ENCODE results near the gene ATP10A.

ATP10A gene

DNA sequence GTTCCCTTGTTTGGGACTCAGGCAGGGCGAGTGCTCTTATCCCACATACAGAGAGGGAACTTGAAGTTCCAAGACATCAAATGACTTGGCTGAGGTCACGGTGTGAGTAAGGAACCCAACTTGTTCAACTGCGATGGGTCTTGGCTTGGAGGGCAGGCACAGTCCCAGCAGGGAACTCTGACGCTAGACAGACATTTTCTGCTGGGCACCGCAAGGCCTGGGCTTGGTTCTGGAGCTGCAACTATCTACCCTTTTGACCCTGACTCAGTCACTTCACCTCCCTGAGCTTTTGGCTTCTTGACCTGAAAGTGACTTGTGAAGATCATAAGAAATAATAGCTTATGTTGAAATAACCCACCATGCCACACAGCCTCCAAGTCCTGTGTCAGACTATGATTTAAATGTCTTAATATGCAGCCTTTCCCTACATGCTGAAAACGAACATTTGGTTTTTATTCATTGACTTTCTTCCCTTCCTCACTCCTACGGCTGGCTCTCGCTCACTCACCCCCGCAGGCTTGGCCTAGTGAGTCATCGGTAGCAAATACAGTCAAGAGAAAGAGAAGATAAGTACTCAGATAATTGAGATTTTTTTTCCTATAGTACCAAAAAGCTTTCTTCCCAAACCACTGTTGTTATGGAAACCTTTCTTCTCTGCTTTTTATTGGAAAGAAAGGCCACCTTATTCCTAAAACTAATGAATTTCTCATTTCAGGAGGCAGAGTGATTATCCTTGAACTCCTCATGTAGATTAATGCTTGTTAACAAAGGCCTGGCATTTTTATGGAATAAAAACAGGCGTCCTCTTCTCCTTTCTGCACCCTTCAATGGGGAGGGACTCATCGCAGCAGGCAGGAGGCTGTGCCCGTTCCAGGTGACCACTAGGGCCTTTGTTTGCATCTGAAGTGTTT lies 178.4 kb downstream of the ATP10A start:
- Histone ChIP-seq H3K9ac (ENCODE audit: low read length) (no peak overlapping the region), H3K4me3 (ENCODE audit: low read depth in 1 of 2, low read length in 2 of 2) (no peak overlapping the region), H3K27me3 (ENCODE audit: control insufficient read depth in 1 of 2, insufficient read depth in 2 of 2, low read length in 2 of 2) (no peaks in the 10 kb centered on the region), H3K27ac (ENCODE audit: low read depth, low read length) (no peak overlapping the region), H3K9me3 (ENCODE audit: low read length) (no peaks in the 10 kb centered on the region), H3K36me3 (ENCODE audit: insufficient read depth, low read length) (peaks cover 10% of the 10 kb centered on the region), H3K4me1 (ENCODE audit: insufficient read depth, low read length) (peaks cover 30% of the 10 kb centered on the region)

DNA sequence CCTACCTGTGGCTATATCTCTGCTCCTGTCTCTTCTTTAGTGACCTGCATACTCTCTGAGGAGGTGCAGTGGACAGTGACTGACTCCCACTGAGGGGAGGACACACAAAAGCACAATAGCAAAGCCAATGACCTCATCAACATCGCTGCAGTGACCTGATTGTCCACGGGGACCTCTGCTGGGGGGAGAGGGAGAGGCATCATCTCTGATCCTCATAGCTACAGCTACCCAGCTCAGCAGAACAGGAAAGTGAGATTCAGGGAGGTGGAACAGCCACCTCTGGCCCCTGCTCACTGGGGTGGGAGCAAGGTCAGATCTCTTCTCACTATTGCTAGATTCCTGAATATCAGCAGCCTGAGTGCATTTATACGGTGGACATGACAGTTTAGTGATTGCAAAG lies 179.2 kb downstream of the ATP10A start:
- no peak overlapping the region for H3K27ac ChIP-seq (ENCODE audit: low read depth, low read length)
- peaks cover 30% of the 10 kb centered on the region for H3K4me1 ChIP-seq (ENCODE audit: insufficient read depth, low read length)
- H3K27me3 ChIP-seq (ENCODE audit: control insufficient read depth in 1 of 2, insufficient read depth in 2 of 2, low read length in 2 of 2) = no peaks in the 10 kb centered on the region
- no peak overlapping the region for H3K9ac ChIP-seq (ENCODE audit: low read length)
- H3K9me3 ChIP-seq (ENCODE audit: low read length) = no peaks in the 10 kb centered on the region
- no peak overlapping the region for H3K4me3 ChIP-seq (ENCODE audit: low read depth in 1 of 2, low read length in 2 of 2)
- peaks cover 15% of the 10 kb centered on the region for H3K36me3 ChIP-seq (ENCODE audit: insufficient read depth, low read length)

DNA sequence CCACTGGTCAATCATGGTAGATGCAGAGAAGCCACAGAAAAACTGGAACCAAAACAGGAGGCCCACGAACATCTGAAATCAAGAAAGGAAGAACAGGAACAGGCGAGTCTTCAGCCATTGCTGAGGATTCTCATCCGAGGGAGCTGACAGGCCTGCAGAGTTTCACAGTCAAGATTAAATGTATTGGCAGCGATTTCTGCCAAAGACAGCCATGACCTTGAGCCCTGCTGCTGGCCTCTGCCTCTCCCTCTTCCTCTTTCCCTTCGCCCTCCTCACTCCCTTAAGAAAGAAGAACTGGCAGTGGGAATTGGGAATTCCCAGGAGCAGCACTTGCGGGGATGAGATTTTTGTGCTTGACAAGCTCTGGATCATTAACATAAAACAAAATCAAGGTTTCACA lies 179.7 kb downstream of the ATP10A start:
- H3K9me3 ChIP-seq (ENCODE audit: low read length) = no peaks in the 10 kb centered on the region
- no peak overlapping the region for H3K27ac ChIP-seq (ENCODE audit: low read depth, low read length)
- H3K27me3 ChIP-seq (ENCODE audit: control insufficient read depth in 1 of 2, insufficient read depth in 2 of 2, low read length in 2 of 2) = no peaks in the 10 kb centered on the region
- H3K36me3 ChIP-seq (ENCODE audit: insufficient read depth, low read length) = peaks cover 15% of the 10 kb centered on the region
- H3K4me3 ChIP-seq (ENCODE audit: low read depth in 1 of 2, low read length in 2 of 2) = no peak overlapping the region
- H3K4me1 ChIP-seq (ENCODE audit: insufficient read depth, low read length) = peaks cover 30% of the 10 kb centered on the region
- no peak overlapping the region for H3K9ac ChIP-seq (ENCODE audit: low read length)

DNA sequence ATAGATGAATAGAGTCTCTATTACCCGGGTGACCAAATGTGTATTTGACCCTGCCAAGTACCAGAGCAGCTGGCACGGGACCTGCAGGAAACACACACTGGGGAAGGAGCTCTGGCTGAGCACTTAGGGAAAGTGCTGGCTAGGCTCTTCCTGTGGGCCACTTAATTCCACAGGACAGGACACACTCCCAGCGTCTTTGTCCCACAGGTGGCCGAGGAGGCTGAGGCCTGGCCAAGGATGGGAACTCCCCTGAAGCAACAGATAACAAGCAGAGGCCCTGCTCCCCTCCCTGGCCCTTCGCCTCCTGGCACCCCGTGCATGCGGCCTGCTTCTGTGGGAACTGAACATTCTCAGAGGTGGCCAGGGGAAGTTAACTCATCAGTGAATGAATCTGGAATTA lies 180.8 kb downstream of the ATP10A start:
- H3K27ac ChIP-seq (ENCODE audit: low read depth, low read length) = no peak overlapping the region

DNA sequence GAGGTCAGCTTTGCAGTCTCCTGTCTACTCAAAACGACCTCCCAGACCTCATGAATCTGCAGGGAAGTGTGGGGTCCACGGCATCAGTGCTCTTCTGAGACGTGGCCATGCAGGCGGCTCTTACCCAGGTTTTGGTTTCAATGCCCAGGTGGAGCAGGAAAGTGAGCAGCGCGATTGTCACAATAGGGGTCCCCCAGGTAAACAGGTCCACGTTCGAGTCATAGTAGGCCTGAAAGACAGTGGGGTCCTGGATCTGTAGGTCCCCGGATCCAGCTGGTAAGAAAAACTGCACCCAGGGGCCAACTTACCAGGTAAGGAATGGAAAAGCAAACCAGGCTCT lies 182.5 kb downstream of the ATP10A start:
- H3K4me3 ChIP-seq (ENCODE audit: low read depth in 1 of 2, low read length in 2 of 2) = no peak overlapping the region
- no peak overlapping the region for H3K9ac ChIP-seq (ENCODE audit: low read length)
- no peaks in the 10 kb centered on the region for H3K9me3 ChIP-seq (ENCODE audit: low read length)
- H3K27me3 ChIP-seq (ENCODE audit: control insufficient read depth in 1 of 2, insufficient read depth in 2 of 2, low read length in 2 of 2) = no peaks in the 10 kb centered on the region
- H3K4me1 ChIP-seq (ENCODE audit: insufficient read depth, low read length) = peaks cover 27% of the 10 kb centered on the region
- H3K27ac ChIP-seq (ENCODE audit: low read depth, low read length) = no peak overlapping the region
- H3K36me3 ChIP-seq (ENCODE audit: insufficient read depth, low read length) = peaks cover 10% of the 10 kb centered on the region

More for the DNA sequence above, 180.8 kb downstream of the ATP10A start:
- H3K27me3 ChIP-seq (ENCODE audit: control insufficient read depth in 1 of 2, insufficient read depth in 2 of 2, low read length in 2 of 2) = no peaks in the 10 kb centered on the region
- peaks cover 14% of the 10 kb centered on the region for H3K36me3 ChIP-seq (ENCODE audit: insufficient read depth, low read length)
- peaks cover 30% of the 10 kb centered on the region for H3K4me1 ChIP-seq (ENCODE audit: insufficient read depth, low read length)
- H3K4me3 ChIP-seq (ENCODE audit: low read depth in 1 of 2, low read length in 2 of 2) = no peak overlapping the region
- no peaks in the 10 kb centered on the region for H3K9me3 ChIP-seq (ENCODE audit: low read length)
- H3K9ac ChIP-seq (ENCODE audit: low read length) = no peak overlapping the region

DNA sequence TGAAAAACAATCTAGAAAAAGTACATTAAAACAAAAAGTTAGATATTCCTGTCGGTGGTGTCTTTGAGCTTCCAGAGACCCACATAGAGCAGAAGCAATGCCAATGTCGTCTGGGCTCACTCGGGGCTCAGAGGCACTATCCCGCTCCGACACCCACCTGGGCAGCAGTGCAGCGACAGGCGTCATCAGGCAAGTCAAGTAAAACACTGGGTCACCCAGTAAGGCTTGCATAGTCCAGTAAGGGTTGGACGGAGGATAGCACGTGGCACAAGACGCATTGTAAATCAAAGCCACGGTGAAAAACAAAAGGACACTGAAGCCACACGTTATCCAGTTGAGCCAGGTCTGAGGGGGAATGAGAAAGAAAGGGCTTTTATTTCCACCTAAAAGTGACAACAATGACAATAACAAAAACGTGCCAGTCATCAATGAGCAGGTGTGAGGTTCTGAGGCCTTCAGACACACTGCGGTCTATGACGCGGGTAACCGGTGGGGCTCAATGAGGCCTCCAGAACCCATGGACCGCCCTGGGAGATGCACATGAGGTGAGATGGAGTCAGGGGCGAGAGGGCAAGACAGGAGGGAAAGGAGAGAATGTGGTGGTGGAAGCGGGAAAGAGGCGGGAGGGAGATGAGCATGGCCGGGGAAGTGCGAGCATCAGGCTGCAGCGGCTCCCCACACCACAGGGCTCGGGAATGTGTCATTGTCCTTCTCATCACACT lies 183.0 kb downstream of the ATP10A start:
- no peaks in the 10 kb centered on the region for H3K9me3 ChIP-seq (ENCODE audit: low read length)
- no peak overlapping the region for H3K4me3 ChIP-seq (ENCODE audit: low read depth in 1 of 2, low read length in 2 of 2)
- no peaks in the 10 kb centered on the region for H3K27me3 ChIP-seq (ENCODE audit: control insufficient read depth in 1 of 2, insufficient read depth in 2 of 2, low read length in 2 of 2)
- peaks cover 10% of the 10 kb centered on the region for H3K36me3 ChIP-seq (ENCODE audit: insufficient read depth, low read length)
- H3K4me1 ChIP-seq (ENCODE audit: insufficient read depth, low read length) = peaks cover 22% of the 10 kb centered on the region
- H3K27ac ChIP-seq (ENCODE audit: low read depth, low read length) = no peak overlapping the region
- H3K9ac ChIP-seq (ENCODE audit: low read length) = no peak overlapping the region

DNA sequence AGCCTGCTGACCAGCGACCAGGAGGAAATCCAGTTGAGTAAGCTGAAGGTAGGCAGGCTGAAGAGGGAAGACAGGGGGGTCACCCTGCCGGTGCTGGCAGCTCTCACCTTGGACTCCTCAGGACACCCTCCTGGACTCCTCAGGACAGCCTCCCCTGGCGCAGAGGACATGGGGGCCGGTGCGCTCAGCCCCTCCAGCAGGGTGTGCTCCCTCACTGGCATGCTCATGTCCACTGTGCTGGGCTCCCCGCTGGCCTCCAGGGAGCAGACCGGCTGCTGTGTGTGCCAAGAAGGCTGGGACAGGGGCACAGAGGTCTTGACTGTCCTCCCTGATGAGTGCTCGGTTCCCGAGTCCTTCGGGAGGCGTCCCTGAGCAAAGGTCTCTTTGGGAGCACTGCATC lies 183.6 kb downstream of the ATP10A start:
- Histone ChIP-seq H3K9me3 (ENCODE audit: low read length) (no peaks in the 10 kb centered on the region), H3K4me1 (ENCODE audit: insufficient read depth, low read length) (peaks cover 21% of the 10 kb centered on the region), H3K4me3 (ENCODE audit: low read depth in 1 of 2, low read length in 2 of 2) (no peak overlapping the region), H3K27ac (ENCODE audit: low read depth, low read length) (no peak overlapping the region), H3K36me3 (ENCODE audit: insufficient read depth, low read length) (peaks cover 10% of the 10 kb centered on the region), H3K27me3 (ENCODE audit: control insufficient read depth in 1 of 2, insufficient read depth in 2 of 2, low read length in 2 of 2) (no peaks in the 10 kb centered on the region), H3K9ac (ENCODE audit: low read length) (no peak overlapping the region)

DNA sequence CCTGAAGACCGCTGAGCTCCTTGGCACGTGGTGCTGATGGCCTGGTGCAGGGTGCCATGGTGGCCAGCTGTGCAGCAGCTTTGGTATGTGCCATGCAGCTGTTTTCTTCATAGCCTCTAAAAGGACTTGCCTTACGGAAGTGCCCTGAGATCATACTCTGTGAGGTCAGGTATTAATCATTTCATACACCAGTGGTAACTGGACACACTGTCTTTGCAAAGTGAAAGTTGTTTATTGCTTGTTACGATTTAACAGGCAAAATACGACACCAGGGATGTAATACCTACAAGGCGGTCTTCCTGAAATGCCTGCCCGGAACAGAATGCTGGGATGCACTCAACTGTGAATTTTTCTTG lies 184.6 kb downstream of the ATP10A start:
- H3K9ac ChIP-seq (ENCODE audit: low read length) = no peak overlapping the region
- peaks cover 14% of the 10 kb centered on the region for H3K4me1 ChIP-seq (ENCODE audit: insufficient read depth, low read length)
- H3K36me3 ChIP-seq (ENCODE audit: insufficient read depth, low read length) = peaks cover 10% of the 10 kb centered on the region
- H3K4me3 ChIP-seq (ENCODE audit: low read depth in 1 of 2, low read length in 2 of 2) = no peak overlapping the region
- H3K9me3 ChIP-seq (ENCODE audit: low read length) = no peaks in the 10 kb centered on the region
- no peaks in the 10 kb centered on the region for H3K27me3 ChIP-seq (ENCODE audit: control insufficient read depth in 1 of 2, insufficient read depth in 2 of 2, low read length in 2 of 2)
- H3K27ac ChIP-seq (ENCODE audit: low read depth, low read length) = no peak overlapping the region

DNA sequence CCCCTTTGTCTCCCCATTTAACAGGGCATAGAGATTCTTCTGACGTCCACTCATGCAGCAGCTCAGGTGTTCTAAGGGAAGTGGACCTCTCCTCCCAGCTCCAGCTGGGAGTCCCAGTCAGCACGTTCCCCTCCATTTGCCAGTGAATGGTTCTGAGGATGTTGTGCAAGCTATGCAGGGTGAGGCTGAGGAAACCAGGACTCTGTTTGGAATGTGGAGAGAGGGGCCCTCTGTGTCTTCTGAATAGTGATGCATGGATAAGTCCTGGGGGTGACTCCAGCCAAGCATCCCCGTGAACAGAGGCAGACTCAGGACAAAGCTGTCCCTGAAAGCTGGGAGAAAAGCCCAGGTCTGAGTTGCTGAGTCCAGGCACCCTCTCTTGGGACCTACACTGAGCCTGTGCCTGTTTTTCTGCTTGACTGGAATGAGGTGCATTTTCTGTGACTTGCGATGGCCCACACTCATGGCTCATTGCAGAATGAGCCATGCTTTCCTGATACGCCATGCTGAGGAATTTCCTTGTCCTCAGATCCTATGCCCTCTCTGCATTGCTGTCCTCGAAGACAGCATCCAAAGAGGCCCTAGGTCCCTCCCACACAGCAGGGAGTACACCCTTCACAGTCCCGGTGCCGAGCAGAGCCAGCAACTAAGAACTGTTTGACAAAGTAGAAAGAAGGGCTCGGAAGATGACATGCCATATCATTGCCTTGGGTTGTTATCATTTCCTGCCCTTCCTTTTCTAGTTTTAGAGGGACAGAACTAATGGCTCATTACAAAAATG lies 185.2 kb downstream of the ATP10A start:
- Histone ChIP-seq H3K27me3 (ENCODE audit: control insufficient read depth in 1 of 2, insufficient read depth in 2 of 2, low read length in 2 of 2) (no peaks in the 10 kb centered on the region), H3K27ac (ENCODE audit: low read depth, low read length) (no peak overlapping the region), H3K4me3 (ENCODE audit: low read depth in 1 of 2, low read length in 2 of 2) (no peak overlapping the region), H3K9ac (ENCODE audit: low read length) (no peak overlapping the region), H3K4me1 (ENCODE audit: insufficient read depth, low read length) (peaks cover 10% of the 10 kb centered on the region), H3K36me3 (ENCODE audit: insufficient read depth, low read length) (peaks cover 10% of the 10 kb centered on the region), H3K9me3 (ENCODE audit: low read length) (no peaks in the 10 kb centered on the region)

DNA sequence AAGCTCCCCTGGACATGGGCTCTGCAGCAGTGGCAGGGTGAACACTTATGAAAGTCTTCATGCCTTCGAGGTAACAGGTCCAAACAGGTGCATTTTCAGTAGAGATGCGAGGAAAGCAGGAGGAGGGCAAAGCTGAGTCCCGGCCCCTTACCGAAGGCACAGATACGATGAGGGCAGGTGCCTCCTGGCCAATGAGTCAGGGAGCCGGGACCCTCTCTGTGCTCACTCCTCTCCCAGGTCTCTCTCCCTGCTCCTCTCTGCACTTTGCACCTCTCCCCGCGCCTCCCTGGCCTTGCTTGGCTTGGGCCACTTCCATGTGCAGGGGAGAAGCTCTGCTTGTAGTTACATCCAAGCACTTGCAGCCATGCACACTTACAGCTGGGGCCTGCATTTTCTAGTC lies 187.1 kb downstream of the ATP10A start:
- Histone ChIP-seq H3K27me3 (ENCODE audit: control insufficient read depth in 1 of 2, insufficient read depth in 2 of 2, low read length in 2 of 2) (no peaks in the 10 kb centered on the region), H3K36me3 (ENCODE audit: insufficient read depth, low read length) (peaks cover 10% of the 10 kb centered on the region), H3K4me3 (ENCODE audit: low read depth in 1 of 2, low read length in 2 of 2) (no peak overlapping the region), H3K4me1 (ENCODE audit: insufficient read depth, low read length) (peaks cover 14% of the 10 kb centered on the region), H3K9me3 (ENCODE audit: low read length) (no peaks in the 10 kb centered on the region), H3K9ac (ENCODE audit: low read length) (no peak overlapping the region), H3K27ac (ENCODE audit: low read depth, low read length) (no peak overlapping the region)

DNA sequence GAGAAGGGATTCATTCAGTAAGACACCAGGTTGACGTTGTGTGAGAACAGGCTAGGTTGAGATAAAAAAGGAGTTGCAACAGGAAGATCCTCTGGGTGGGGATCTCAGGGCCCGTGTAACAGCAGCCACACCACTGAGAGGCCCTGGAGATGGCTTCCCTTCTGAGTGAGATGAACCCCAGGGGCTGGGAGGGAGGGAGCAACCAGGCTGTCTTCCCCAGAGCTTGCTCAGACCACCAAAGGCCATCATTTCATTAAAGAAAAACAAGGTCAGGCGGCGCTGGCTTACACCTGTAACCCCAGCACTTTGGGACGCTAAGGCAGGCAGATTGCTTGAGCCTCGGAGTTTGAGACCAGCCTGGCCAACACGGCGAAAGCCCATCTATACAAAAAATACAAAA lies 187.7 kb downstream of the ATP10A start:
- Histone ChIP-seq H3K27ac (ENCODE audit: low read depth, low read length) (no peak overlapping the region), H3K4me1 (ENCODE audit: insufficient read depth, low read length) (peaks cover 21% of the 10 kb centered on the region)

More for the DNA sequence above, 187.7 kb downstream of the ATP10A start:
- peaks cover 10% of the 10 kb centered on the region for H3K36me3 ChIP-seq (ENCODE audit: insufficient read depth, low read length)
- H3K9me3 ChIP-seq (ENCODE audit: low read length) = no peaks in the 10 kb centered on the region
- H3K27me3 ChIP-seq (ENCODE audit: control insufficient read depth in 1 of 2, insufficient read depth in 2 of 2, low read length in 2 of 2) = no peaks in the 10 kb centered on the region
- no peak overlapping the region for H3K9ac ChIP-seq (ENCODE audit: low read length)
- H3K4me3 ChIP-seq (ENCODE audit: low read depth in 1 of 2, low read length in 2 of 2) = no peak overlapping the region

All from muscle layer of colon (tissue), 2 donors.